GM18511 (cell line): ENCODE results near the gene CCDC88B.

Source experiments
- ATAC-seq: cut with Tn5 transposase; IDR thresholded peaks from one replicate; pipeline ENCODE4 v1.9.1; 2021; ENCODE audit warnings: mild to moderate bottlenecking, moderate library complexity; ENCODE audit not compliant: unreplicated experiment

The CCDC88B gene

DNA sequence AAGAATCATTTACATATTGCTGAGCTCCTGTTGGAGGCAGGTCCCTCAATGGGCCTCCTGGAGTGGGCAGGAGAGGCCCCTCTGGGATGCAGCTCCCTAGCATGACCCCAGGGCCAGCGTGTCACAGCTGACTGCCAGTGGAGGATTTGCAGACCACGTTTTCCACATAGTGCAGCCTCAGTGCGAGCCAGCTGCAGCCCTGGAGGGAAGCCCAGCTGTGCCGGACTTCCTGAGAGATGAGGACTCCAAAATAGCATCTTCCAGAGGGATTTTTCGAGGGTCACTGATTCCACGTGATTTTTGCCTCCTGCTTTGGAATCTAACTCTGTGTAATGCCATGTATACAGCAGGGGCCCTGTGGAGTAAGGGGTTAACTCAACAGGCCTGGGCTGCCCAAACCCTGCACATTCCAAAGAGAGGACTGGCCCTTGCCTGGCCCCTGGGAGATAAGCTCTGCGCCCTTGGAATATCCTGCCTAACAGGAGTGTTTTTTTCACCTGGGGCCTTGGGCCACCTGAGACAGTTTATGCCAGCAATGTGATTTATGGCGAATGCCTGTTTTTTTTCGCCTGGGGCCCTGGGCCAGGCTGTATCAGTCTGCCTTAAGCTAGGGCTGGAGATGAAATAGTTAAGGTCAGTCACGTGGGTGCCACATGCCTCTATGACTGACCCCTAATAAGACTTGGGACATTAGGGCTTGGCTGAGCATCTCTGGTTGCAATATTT is 66.4 kb downstream of the CCDC88B start:
- no peak for ATAC-seq
